ENCODE data around the gene SMARCD3. TPM values are rescaled to one million over a fixed set of nuclear protein-coding genes. Genes with fewer than 3 reads are reported as not detected.

SMARCD3 gene
- total and polyA plus RNA-seq, 2 experiments from 2014 or later: 3.3 to 4.0 TPM

DNA sequence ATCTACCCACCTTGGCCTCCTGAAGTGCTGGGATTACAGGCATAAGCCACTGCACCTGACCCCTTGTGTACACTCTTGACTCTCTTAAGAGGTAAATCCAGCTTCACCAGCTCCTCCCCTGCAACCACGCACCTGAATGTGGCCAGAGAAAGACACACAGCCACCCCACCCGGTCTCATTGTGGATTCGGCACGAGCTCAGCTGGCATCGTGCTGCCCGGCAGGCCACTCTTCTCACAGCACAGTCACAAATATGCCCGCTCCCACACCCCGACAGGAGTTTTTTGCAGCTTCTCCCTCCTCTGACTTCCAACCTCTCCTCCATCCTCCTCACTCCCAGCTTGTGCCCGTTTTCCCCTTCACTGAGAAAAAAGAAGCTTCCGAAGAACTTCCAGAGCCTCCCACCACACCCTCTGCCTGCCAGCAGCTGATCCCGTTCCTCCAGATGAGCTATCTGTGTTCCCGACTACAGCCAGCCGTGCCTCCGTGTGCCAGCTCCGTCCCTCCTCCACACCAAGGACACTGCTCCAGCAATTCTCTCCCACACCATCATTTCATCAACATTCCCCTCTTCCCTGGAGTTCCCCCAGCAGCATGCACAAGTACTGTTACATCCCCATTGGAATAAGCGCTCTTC lies 8.0 kb upstream of the SMARCD3 start:
- ATAC-seq (no peak), DNase-seq (ENCODE audit: low spot score) (no peak)
- Mint-ChIP-seq H3K4me3 (no peak overlapping the region), H3K27ac (no peak overlapping the region), H3K36me3 (ENCODE audit: low read depth) (no peaks in the 10 kb centered on the region; the same call in 2 of the 3 replicates), H3K9me3 (no peaks in the 10 kb centered on the region), H3K4me1 (peaks cover 34% of the 10 kb centered on the region), H3K27me3 (ENCODE audit: insufficient read depth, low read depth, poor library complexity) (peaks cover 42% of the 10 kb centered on the region)
- Histone ChIP-seq H3K27me3 (ENCODE audit: insufficient read depth) (peaks cover 23% of the 10 kb centered on the region), H3K4me3 (no peak overlapping the region), H3K27ac (ENCODE audit: low read depth) (no peak overlapping the region), H3K36me3 (ENCODE audit: insufficient read depth) (no peaks in the 10 kb centered on the region), H4K20me1 (replicated peaks; ENCODE audit: insufficient read depth) (no peaks in the 10 kb centered on the region), H3K79me2 (replicated peaks; ENCODE audit: insufficient read depth) (no peaks in the 10 kb centered on the region), H3F3A (replicated peaks; ENCODE audit: low read depth) (peaks cover 5% of the 10 kb centered on the region), H3K4me1 (ENCODE audit: insufficient read depth) (peaks cover 10% of the 10 kb centered on the region), H3K4me2 (no peak overlapping the region), H2AFZ (no peak overlapping the region), H3K9me2 (ENCODE audit: insufficient read depth) (no peaks in the 10 kb centered on the region)
- TF ChIP-seq CREB1 (CRISPR knock-in tag; IDR thresholded peaks at IDR 0.05; ENCODE audit: low read depth): no peak
- no peak for TF ChIP-seq EZH2phosphoT487 (IDR thresholded peaks at IDR 0.05; ENCODE audit: unreplicated experiment)

DNA sequence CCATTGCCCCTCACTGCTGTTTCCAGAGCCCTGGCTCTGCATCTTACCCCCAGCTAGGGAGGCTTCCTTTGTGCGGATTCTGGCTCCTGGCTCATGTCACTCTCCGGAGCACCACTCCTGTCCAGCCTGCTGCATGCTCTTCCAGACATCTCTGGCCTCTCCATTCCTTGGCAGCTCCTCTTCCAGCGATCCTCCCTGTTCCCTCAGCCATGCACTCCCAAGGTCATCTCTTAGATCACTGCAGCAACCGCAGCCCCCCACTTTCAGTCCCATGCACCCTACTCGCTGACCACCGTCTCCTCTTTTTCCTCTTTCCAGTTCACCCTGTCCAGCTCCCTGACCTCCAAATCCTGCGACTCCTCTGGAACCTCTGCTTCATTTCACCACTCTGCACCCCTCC lies 6.9 kb upstream of the SMARCD3 start:
- Histone ChIP-seq H2AFZ (no peak overlapping the region), H3K4me2 (no peak overlapping the region), H3K27ac (ENCODE audit: low read depth) (no peak overlapping the region), H3K4me1 (ENCODE audit: insufficient read depth) (peaks cover 19% of the 10 kb centered on the region), H4K20me1 (replicated peaks; ENCODE audit: insufficient read depth) (no peaks in the 10 kb centered on the region), H3K9me2 (ENCODE audit: insufficient read depth) (no peaks in the 10 kb centered on the region), H3F3A (replicated peaks; ENCODE audit: low read depth) (peaks cover 5% of the 10 kb centered on the region), H3K36me3 (ENCODE audit: insufficient read depth) (no peaks in the 10 kb centered on the region), H3K27me3 (ENCODE audit: insufficient read depth) (peaks cover 34% of the 10 kb centered on the region), H3K79me2 (replicated peaks; ENCODE audit: insufficient read depth) (no peaks in the 10 kb centered on the region), H3K4me3 (no peak overlapping the region)
- no peak for ATAC-seq
- Mint-ChIP-seq H3K27ac (no peak overlapping the region), H3K27me3 (ENCODE audit: insufficient read depth, low read depth, poor library complexity) (peaks cover 52% of the 10 kb centered on the region), H3K4me1 (peaks cover 41% of the 10 kb centered on the region), H3K9me3 (no peaks in the 10 kb centered on the region), H3K4me3 (no peak overlapping the region; the same call in 2 of the 3 replicates), H3K36me3 (ENCODE audit: low read depth) (no peaks in the 10 kb centered on the region; the same call in 2 of the 3 replicates)
- DNase-seq (ENCODE audit: low spot score): no peak
- TF ChIP-seq, protein P1, sequence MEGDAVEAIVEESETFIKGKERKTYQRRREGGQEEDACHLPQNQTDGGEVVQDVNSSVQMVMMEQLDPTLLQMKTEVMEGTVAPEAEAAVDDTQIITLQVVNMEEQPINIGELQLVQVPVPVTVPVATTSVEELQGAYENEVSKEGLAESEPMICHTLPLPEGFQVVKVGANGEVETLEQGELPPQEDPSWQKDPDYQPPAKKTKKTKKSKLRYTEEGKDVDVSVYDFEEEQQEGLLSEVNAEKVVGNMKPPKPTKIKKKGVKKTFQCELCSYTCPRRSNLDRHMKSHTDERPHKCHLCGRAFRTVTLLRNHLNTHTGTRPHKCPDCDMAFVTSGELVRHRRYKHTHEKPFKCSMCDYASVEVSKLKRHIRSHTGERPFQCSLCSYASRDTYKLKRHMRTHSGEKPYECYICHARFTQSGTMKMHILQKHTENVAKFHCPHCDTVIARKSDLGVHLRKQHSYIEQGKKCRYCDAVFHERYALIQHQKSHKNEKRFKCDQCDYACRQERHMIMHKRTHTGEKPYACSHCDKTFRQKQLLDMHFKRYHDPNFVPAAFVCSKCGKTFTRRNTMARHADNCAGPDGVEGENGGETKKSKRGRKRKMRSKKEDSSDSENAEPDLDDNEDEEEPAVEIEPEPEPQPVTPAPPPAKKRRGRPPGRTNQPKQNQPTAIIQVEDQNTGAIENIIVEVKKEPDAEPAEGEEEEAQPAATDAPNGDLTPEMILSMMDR (conservative IDR thresholded peaks at IDR 0.05; ENCODE audit: low read depth in 2 of 2): no peak
- TF ChIP-seq ZNF114 (CRISPR knock-in tag; IDR thresholded peaks at IDR 0.05): no peak
- TF ChIP-seq, protein P2, sequence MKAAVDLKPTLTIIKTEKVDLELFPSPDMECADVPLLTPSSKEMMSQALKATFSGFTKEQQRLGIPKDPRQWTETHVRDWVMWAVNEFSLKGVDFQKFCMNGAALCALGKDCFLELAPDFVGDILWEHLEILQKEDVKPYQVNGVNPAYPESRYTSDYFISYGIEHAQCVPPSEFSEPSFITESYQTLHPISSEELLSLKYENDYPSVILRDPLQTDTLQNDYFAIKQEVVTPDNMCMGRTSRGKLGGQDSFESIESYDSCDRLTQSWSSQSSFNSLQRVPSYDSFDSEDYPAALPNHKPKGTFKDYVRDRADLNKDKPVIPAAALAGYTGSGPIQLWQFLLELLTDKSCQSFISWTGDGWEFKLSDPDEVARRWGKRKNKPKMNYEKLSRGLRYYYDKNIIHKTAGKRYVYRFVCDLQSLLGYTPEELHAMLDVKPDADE (IDR thresholded peaks at IDR 0.05): no peak
- TF ChIP-seq EZH2 (IDR thresholded peaks at IDR 0.05; ENCODE audit: low read depth, unreplicated experiment): no peak
- TF ChIP-seq, protein P3, sequence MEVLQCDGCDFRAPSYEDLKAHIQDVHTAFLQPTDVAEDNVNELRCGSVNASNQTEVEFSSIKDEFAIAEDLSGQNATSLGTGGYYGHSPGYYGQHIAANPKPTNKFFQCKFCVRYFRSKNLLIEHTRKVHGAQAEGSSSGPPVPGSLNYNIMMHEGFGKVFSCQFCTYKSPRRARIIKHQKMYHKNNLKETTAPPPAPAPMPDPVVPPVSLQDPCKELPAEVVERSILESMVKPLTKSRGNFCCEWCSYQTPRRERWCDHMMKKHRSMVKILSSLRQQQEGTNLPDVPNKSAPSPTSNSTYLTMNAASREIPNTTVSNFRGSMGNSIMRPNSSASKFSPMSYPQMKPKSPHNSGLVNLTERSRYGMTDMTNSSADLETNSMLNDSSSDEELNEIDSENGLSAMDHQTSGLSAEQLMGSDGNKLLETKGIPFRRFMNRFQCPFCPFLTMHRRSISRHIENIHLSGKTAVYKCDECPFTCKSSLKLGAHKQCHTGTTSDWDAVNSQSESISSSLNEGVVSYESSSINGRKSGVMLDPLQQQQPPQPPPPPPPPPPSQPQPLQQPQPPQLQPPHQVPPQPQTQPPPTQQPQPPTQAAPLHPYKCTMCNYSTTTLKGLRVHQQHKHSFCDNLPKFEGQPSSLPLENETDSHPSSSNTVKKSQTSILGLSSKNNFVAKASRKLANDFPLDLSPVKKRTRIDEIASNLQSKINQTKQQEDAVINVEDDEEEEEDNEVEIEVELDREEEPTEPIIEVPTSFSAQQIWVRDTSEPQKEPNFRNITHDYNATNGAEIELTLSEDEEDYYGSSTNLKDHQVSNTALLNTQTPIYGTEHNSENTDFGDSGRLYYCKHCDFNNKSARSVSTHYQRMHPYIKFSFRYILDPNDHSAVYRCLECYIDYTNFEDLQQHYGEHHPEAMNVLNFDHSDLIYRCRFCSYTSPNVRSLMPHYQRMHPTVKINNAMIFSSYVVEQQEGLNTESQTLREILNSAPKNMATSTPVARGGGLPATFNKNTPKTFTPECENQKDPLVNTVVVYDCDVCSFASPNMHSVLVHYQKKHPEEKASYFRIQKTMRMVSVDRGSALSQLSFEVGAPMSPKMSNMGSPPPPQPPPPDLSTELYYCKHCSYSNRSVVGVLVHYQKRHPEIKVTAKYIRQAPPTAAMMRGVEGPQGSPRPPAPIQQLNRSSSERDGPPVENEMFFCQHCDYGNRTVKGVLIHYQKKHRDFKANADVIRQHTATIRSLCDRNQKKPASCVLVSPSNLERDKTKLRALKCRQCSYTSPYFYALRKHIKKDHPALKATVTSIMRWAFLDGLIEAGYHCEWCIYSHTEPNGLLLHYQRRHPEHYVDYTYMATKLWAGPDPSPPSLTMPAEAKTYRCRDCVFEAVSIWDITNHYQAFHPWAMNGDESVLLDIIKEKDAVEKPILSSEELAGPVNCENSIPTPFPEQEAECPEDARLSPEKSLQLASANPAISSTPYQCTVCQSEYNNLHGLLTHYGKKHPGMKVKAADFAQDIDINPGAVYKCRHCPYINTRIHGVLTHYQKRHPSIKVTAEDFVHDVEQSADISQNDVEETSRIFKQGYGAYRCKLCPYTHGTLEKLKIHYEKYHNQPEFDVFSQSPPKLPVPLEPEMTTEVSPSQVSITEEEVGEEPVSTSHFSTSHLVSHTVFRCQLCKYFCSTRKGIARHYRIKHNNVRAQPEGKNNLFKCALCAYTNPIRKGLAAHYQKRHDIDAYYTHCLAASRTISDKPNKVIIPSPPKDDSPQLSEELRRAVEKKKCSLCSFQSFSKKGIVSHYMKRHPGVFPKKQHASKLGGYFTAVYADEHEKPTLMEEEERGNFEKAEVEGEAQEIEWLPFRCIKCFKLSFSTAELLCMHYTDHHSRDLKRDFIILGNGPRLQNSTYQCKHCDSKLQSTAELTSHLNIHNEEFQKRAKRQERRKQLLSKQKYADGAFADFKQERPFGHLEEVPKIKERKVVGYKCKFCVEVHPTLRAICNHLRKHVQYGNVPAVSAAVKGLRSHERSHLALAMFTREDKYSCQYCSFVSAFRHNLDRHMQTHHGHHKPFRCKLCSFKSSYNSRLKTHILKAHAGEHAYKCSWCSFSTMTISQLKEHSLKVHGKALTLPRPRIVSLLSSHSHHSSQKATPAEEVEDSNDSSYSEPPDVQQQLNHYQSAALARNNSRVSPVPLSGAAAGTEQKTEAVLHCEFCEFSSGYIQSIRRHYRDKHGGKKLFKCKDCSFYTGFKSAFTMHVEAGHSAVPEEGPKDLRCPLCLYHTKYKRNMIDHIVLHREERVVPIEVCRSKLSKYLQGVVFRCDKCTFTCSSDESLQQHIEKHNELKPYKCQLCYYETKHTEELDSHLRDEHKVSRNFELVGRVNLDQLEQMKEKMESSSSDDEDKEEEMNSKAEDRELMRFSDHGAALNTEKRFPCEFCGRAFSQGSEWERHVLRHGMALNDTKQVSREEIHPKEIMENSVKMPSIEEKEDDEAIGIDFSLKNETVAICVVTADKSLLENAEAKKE (CRISPR knock-in tag; IDR thresholded peaks at IDR 0.05): no peak
- no peak for TF ChIP-seq NANOG (IDR thresholded peaks at IDR 0.05; ENCODE audit: borderline replicate concordance)
- TF ChIP-seq STAT1 (IDR thresholded peaks at IDR 0.05; ENCODE audit: unreplicated experiment): no peak
- no peak for TF ChIP-seq POLR2AphosphoS5 (IDR thresholded peaks at IDR 0.05; ENCODE audit: low read depth)
- no peak for TF ChIP-seq ZNF331 (CRISPR knock-in tag; IDR thresholded peaks at IDR 0.05; ENCODE audit: low read depth)
- TF ChIP-seq CREB1 (CRISPR knock-in tag; IDR thresholded peaks at IDR 0.05; ENCODE audit: low read depth): no peak
- no peak for TF ChIP-seq JUNB (IDR thresholded peaks at IDR 0.05; ENCODE audit: unreplicated experiment)
- TF ChIP-seq EZH2phosphoT487 (IDR thresholded peaks at IDR 0.05; ENCODE audit: unreplicated experiment): no peak

Data from GM23338 (cell line).